Activated CD4-positive, alpha-beta T cell treated with anti-CD3 and anti-CD28 coated beads for 36 hours (primary cell): ENCODE measurements around the gene LCLAT1. TPM values are rescaled to one million over a fixed set of nuclear protein-coding genes. Genes with fewer than 3 reads are reported as not detected.
A peak's percentile ranks its signal among the peaks of the same experiment; 100 is the strongest.
"Not testable (repeated sequence)": the region's sequence is repeated elsewhere in the genome, so short reads cannot be mapped to it uniquely, and the experiment has no call there.

Source experiments
- ATAC-seq: fragments of 200-7000 bp; cut with Tn5 transposase; one replicate; pipeline ENCODE4 v1.10.0; 2021; ENCODE audit warnings: mild to moderate bottlenecking, moderate library complexity
- CTCF ChIA-PET: fragments of 350-600 bp; sonication (Branson Sonifier 250); formaldehyde crosslinking; loops from one replicate; lab custom pipeline; 2021; ENCODE audit warnings: antibody characterized with exemption; lab: Charles Lee
- POLR2A ChIA-PET: fragments of 350-600 bp; sonication (Branson Sonifier 250); formaldehyde crosslinking; loops from one replicate; lab custom pipeline; 2021; ENCODE audit warnings: antibody characterized with exemption, inconsistent platforms; lab: Charles Lee
- DNase-seq: peaks from one replicate; pipeline ENCODE4 v3.0.0-alpha.2; 2020
- H3K27ac Mint-ChIP-seq: one replicate; pipeline ENCODE4 v1.8.0; 2021; ENCODE audit warnings: mixed read lengths
- H3K27me3 Mint-ChIP-seq: one replicate; pipeline ENCODE4 v1.8.0; 2021; ENCODE audit warnings: mixed read lengths
- H3K36me3 Mint-ChIP-seq: one replicate; pipeline ENCODE4 v1.8.0; 2021; ENCODE audit warnings: low read depth, mixed read lengths
- H3K4me1 Mint-ChIP-seq: one replicate; pipeline ENCODE4 v1.8.0; 2021; ENCODE audit warnings: mixed read lengths
- H3K4me3 Mint-ChIP-seq: one replicate; pipeline ENCODE4 v1.8.0; 2021; ENCODE audit warnings: mild to moderate bottlenecking, moderate library complexity, mixed read lengths
- H3K9me3 Mint-ChIP-seq: one replicate; pipeline ENCODE4 v1.8.0; 2021; ENCODE audit warnings: low read depth, mixed read lengths
- intact Hi-C, 2 experiments: fragments of 100-400 bp; cut with DNase I in 1 of 2; cut with micrococcal nuclease in 1 of 2; formaldehyde crosslinking; loops; one replicate each; pipeline versions ENCODE4 v1.14.2 to v1.15.1; 2022 to 2024; cut with DNase I, micrococcal nuclease
- total RNA-seq, 2 experiments: library from RNA; stranded (reverse); gene quantifications; one replicate each; pipeline ENCODE4 v1.2.3, GENCODE V29; 2021

Gene LCLAT1
- total RNA-seq, 2 experiments from 2014 or later: 18.5 to 21.7 TPM

DNA sequence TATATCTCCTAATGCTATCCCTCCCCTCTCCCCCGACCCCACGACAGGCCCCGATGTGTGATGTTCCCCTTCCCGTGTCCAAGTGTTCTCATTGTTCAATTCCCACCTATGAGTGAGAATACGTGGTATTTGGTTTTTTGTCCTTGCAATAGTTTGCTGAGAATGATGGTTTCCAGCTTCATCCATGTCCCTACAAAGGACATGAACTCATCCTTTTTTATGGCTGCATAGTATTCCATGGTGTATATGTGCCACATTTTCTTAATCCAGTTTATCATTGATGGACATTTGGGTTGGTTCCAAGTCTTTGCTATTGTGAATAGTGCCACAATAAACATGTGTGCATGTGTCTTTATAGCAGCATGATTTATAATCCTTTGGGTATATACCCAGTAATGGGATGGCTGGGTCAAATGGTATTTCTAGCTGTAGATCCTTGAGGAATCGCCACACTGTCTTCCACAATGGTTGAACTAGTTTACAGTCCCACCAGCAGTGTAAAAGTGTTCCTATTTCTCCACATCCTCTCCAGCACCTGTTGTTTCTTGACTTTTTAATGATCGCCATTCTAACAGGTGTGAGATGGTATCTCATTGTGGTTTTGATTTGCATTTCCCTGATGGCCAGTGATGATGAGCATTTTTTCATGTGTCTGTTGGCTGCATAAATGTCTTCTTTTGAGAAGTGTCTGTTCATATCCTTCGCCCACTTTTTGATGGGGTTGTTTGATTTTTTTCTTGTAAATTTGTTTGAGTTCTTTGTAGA, 20.2 kb downstream of the LCLAT1 start:
- H3K4me3 Mint-ChIP-seq, DNase-seq, H3K27me3 Mint-ChIP-seq, POLR2A ChIA-PET, H3K27ac Mint-ChIP-seq, intact Hi-C loops, ATAC-seq, CTCF ChIA-PET: not testable (repeated sequence)
- H3K36me3 Mint-ChIP-seq: peaks cover 26% of the 10 kb centered on the region
- peaks cover 11% of the 10 kb centered on the region for H3K9me3 Mint-ChIP-seq
- H3K4me1 Mint-ChIP-seq: peaks cover 43% of the 10 kb centered on the region

GRCh38 chr2:30470426-30470825, 23.4 kb downstream of the LCLAT1 start:
- ChIA-PET CTCF (interaction anchor here (1.8 kb wide), 1 partner anchor 305 kb away, joined by 7 read pairs; no protein-coding TSS in a partner anchor), POLR2A (no interaction called here)
- ATAC-seq (no peak), DNase-seq (no peak)
- Mint-ChIP-seq H3K9me3 (peaks cover 11% of the 10 kb centered on the region), H3K27ac (peak overlapping the region; percentile 10), H3K4me1 (peaks cover 51% of the 10 kb centered on the region), H3K36me3 (peaks cover 25% of the 10 kb centered on the region), H3K4me3 (no peak overlapping the region), H3K27me3 (no peaks in the 10 kb centered on the region)
- intact Hi-C loops: no loop called here

GRCh38 chr2:30472326-30472725, 25.3 kb downstream of the LCLAT1 start:
- H3K9me3 Mint-ChIP-seq: peaks cover 9% of the 10 kb centered on the region
- DNase-seq (no peak), ATAC-seq (no peak)
- ChIA-PET POLR2A (no interaction called here), CTCF (interaction anchor here (1.1 to 1.8 kb wide), 2 partner anchors 120 to 307 kb away, joined by 3 to 7 read pairs; no protein-coding TSS in a partner anchor)
- H3K27me3 Mint-ChIP-seq: no peaks in the 10 kb centered on the region
- intact Hi-C loops: no loop called here
- peak overlapping the region; percentile 20 for H3K27ac Mint-ChIP-seq
- H3K36me3 Mint-ChIP-seq: peaks cover 21% of the 10 kb centered on the region
- no peak overlapping the region for H3K4me3 Mint-ChIP-seq
- H3K4me1 Mint-ChIP-seq: peaks cover 51% of the 10 kb centered on the region

DNA sequence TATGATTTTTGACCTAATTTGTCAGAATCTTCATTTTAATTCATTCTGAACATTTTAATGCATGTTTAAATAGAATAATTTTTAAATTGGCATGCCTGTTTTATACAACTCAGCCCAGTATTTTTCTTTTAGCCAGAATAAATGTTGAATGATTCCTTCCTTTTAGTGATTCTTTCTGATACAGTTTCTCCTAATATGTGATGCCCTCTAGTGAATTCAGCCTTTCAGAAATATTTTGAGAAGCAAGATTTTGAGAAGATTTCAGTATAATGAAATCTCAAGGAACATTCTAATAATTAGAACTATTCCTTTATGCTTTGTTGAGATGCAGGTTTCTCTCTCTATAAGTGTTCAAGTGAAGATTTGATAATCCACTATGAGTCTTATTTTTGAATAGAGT, 28.5 kb downstream of the LCLAT1 start:
- Mint-ChIP-seq H3K9me3 (no peaks in the 10 kb centered on the region), H3K27ac (no peak overlapping the region), H3K36me3 (peaks cover 14% of the 10 kb centered on the region), H3K4me1 (peaks cover 37% of the 10 kb centered on the region), H3K27me3 (no peaks in the 10 kb centered on the region), H3K4me3 (no peak overlapping the region)
- intact Hi-C loops: loop anchor here in 1 of 2 experiments (1.0 kb wide), 1 partner anchor 267 kb away; no protein-coding TSS in a partner anchor
- CTCF ChIA-PET: interaction anchor here (0.6 to 1.5 kb wide), 6 partner anchors 13 to 311 kb away, joined by 3 to 9 read pairs (median 3); no protein-coding TSS in a partner anchor
- POLR2A ChIA-PET: no interaction called here
- no peak for DNase-seq
- ATAC-seq: no peak

- H3K27me3 Mint-ChIP-seq: no peaks in the 10 kb centered on the region
- H3K4me3 Mint-ChIP-seq: no peak overlapping the region
- ATAC-seq (no peak), DNase-seq (no peak)
- no peaks in the 10 kb centered on the region for H3K9me3 Mint-ChIP-seq
- H3K4me1 Mint-ChIP-seq: peaks cover 41% of the 10 kb centered on the region
- intact Hi-C loops: no loop called here
- no peak overlapping the region for H3K27ac Mint-ChIP-seq
- POLR2A ChIA-PET: no interaction called here
- peaks cover 10% of the 10 kb centered on the region for H3K36me3 Mint-ChIP-seq
- CTCF ChIA-PET: interaction anchor here (0.9 to 1.5 kb wide), 5 partner anchors 14 to 312 kb away, joined by 3 to 9 read pairs (median 3); no protein-coding TSS in a partner anchor
Observed at GRCh38 chr2:30476636-30477035, 29.6 kb downstream of the LCLAT1 start.

DNA sequence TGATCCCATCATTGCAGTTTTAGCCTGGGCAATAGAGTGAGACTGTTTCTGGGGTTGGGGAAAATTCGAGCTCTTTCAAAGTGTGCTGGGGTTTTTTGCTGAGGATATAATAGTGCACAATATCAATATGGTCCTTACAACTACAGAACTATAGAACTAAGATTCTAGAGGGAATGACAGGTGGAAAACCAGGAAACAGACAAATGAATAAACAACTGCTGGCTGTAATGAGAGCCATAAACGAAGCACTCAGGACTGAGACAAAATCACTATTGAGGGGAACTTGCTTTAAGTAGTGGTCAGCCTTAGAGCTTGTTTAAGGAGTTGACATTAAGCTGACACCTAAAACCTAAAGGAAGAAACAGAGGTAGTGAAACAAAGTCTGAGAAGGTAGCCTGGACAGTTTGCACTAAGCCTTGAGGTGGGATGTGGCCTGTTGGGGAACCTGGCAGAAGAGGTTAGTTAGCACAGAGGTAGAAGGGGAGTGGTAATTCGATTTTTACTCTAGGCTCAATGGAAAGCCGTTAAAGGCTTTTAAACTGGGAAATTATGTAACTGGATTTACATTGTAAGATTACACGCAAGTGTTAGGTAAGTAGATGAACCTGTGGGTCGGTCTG, 33.8 kb downstream of the LCLAT1 start:
- ATAC-seq (no peak), DNase-seq (no peak)
- Mint-ChIP-seq H3K9me3 (no peaks in the 10 kb centered on the region), H3K4me1 (peaks cover 11% of the 10 kb centered on the region), H3K27ac (no peak overlapping the region), H3K36me3 (peaks cover 9% of the 10 kb centered on the region), H3K4me3 (no peak overlapping the region), H3K27me3 (no peaks in the 10 kb centered on the region)
- ChIA-PET POLR2A (no interaction called here), CTCF (interaction anchor here (0.8 to 1.8 kb wide), 3 partner anchors 24 to 316 kb away, joined by 3 to 6 read pairs (median 3); no protein-coding TSS in a partner anchor)
- intact Hi-C loops: no loop called here

GRCh38 chr2:30481323-30481800, 34.3 kb downstream of the LCLAT1 start:
- Mint-ChIP-seq H3K9me3 (no peaks in the 10 kb centered on the region), H3K27me3 (no peaks in the 10 kb centered on the region), H3K4me3 (no peak overlapping the region), H3K27ac (no peak overlapping the region), H3K36me3 (peaks cover 9% of the 10 kb centered on the region), H3K4me1 (peaks cover 12% of the 10 kb centered on the region)
- CTCF ChIA-PET: interaction anchor here (1.8 kb wide), 1 partner anchor 242 kb away, joined by 6 read pairs; no protein-coding TSS in a partner anchor
- DNase-seq (no peak), ATAC-seq (no peak)
- POLR2A ChIA-PET: no interaction called here
- intact Hi-C loops: no loop called here

- ChIA-PET CTCF (interaction anchor here (1.8 kb wide), 1 partner anchor 242 kb away, joined by 6 read pairs; no protein-coding TSS in a partner anchor), POLR2A (no interaction called here)
- Mint-ChIP-seq H3K4me3 (no peak overlapping the region), H3K27ac (no peak overlapping the region), H3K4me1 (peaks cover 19% of the 10 kb centered on the region), H3K9me3 (no peaks in the 10 kb centered on the region), H3K27me3 (no peaks in the 10 kb centered on the region), H3K36me3 (peaks cover 11% of the 10 kb centered on the region)
- no peak for ATAC-seq
- no peak for DNase-seq
- intact Hi-C loops: no loop called here
Observed at GRCh38 chr2:30482011-30482410, 35.0 kb downstream of the LCLAT1 start.

GRCh38 chr2:30484145-30484544, 37.1 kb downstream of the LCLAT1 start:
- Mint-ChIP-seq H3K27ac (no peak overlapping the region), H3K36me3 (peaks cover 7% of the 10 kb centered on the region), H3K4me1 (peaks cover 34% of the 10 kb centered on the region), H3K4me3 (no peak overlapping the region), H3K27me3 (no peaks in the 10 kb centered on the region), H3K9me3 (no peaks in the 10 kb centered on the region)
- CTCF ChIA-PET: no interaction called here
- intact Hi-C loops: no loop called here
- POLR2A ChIA-PET: no interaction called here
- ATAC-seq: no peak
- DNase-seq: no peak

GRCh38 chr2:30484995-30485394, 37.9 kb downstream of the LCLAT1 start:
- Mint-ChIP-seq H3K27me3 (no peaks in the 10 kb centered on the region), H3K4me3 (no peak overlapping the region), H3K27ac (no peak overlapping the region), H3K36me3 (peaks cover 4% of the 10 kb centered on the region), H3K4me1 (peaks cover 39% of the 10 kb centered on the region), H3K9me3 (no peaks in the 10 kb centered on the region)
- intact Hi-C loops: no loop called here
- ChIA-PET CTCF (no interaction called here), POLR2A (no interaction called here)
- ATAC-seq (no peak), DNase-seq (no peak)

- ATAC-seq (peak; percentile 84), DNase-seq (peak; percentile 27)
- Mint-ChIP-seq H3K4me1 (peaks cover 32% of the 10 kb centered on the region), H3K9me3 (no peaks in the 10 kb centered on the region), H3K27ac (no peak overlapping the region), H3K4me3 (no peak overlapping the region), H3K27me3 (no peaks in the 10 kb centered on the region), H3K36me3 (peaks cover 4% of the 10 kb centered on the region)
- POLR2A ChIA-PET: no interaction called here
- intact Hi-C loops: no loop called here
- CTCF ChIA-PET: no interaction called here
Observed at GRCh38 chr2:30486655-30487054, 39.6 kb downstream of the LCLAT1 start.
